ENCODE results near the gene MADD. TPM values are rescaled to one million over a fixed set of nuclear protein-coding genes. Genes with fewer than 3 reads are reported as not detected.

Gene MADD
- total and polyA plus RNA-seq, 8 donors, result 13.6 to 131 (median 42.6) TPM

DNA sequence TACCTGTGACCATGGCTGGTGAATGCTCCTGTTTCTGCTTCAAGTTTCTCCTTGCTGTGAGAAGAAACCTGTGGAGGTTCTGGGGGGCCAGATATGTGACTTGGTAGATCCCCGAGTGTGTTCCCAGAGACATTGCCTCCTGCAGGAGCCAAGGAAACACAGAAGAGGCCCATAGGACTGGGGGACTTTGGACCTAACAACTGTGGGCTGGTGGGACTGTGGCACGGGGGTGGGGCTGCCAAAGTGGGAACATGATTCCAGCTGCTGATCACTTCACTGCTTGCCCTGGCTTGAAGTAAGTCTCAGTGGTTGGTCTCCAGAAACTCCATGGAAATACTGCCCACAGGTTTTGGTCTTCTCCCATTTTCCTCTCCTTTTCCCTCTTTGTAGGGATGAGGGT, 16.3 kb upstream of the MADD start:
- peak in 1 of 2 donors; percentile 53 for DNase-seq
- Histone ChIP-seq H3K4me1 (peaks cover 46 to 58% (median 57%) of the 10 kb centered on the region in 4 donors), H3K27me3 (no peaks in the 10 kb centered on the region)

DNA sequence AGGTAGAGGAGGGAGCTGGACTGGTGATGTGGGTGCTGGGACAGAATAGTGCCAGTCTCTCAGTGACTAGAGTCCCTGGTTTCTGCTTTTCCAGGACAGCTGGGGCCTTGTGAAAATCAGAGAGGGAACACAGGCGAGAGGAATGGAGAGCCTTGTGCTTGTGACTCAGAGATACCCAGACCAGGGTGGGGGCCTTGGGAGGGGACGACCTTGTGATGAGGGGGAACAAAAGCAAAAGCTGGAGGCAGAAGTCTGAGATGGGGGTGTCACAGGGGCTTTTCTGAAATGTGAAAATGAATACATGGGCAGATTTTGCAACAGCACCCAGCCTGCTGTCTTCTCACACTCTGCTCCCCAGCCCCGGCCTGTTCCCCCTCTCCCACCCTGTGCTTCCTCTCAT, 15.5 kb upstream of the MADD start:
- peak overlapping the region in 1 of 4 donors; percentile 6 for H3K4me3 ChIP-seq

More for the DNA sequence above, 16.3 kb upstream of the MADD start:
- no peak for TF ChIP-seq POLR2A (IDR thresholded peaks at IDR 0.05)
- TF ChIP-seq EP300 (IDR thresholded peaks at IDR 0.05), result no peak
- TF ChIP-seq, protein P1, sequence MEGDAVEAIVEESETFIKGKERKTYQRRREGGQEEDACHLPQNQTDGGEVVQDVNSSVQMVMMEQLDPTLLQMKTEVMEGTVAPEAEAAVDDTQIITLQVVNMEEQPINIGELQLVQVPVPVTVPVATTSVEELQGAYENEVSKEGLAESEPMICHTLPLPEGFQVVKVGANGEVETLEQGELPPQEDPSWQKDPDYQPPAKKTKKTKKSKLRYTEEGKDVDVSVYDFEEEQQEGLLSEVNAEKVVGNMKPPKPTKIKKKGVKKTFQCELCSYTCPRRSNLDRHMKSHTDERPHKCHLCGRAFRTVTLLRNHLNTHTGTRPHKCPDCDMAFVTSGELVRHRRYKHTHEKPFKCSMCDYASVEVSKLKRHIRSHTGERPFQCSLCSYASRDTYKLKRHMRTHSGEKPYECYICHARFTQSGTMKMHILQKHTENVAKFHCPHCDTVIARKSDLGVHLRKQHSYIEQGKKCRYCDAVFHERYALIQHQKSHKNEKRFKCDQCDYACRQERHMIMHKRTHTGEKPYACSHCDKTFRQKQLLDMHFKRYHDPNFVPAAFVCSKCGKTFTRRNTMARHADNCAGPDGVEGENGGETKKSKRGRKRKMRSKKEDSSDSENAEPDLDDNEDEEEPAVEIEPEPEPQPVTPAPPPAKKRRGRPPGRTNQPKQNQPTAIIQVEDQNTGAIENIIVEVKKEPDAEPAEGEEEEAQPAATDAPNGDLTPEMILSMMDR (IDR thresholded peaks at IDR 0.05), result no peak
- TF ChIP-seq POLR2AphosphoS5 (IDR thresholded peaks at IDR 0.05), result no peak
- Histone ChIP-seq H3K36me3 (no peaks in the 10 kb centered on the region), H3K9me3 (no peaks in the 10 kb centered on the region), H3K27ac (peak overlapping the region in 4 of 5 donors; percentile 73 to 90 (median 76)), H3K4me3 (no peak overlapping the region)
- WGBS, 5 donors, result 50 to 74% (median 73%) methylated on average over 2 of the region's 2 CpGs
- intact Hi-C loops (cut with DNase I; ENCODE audit: low total_unique reads), result no loop called here

DNA sequence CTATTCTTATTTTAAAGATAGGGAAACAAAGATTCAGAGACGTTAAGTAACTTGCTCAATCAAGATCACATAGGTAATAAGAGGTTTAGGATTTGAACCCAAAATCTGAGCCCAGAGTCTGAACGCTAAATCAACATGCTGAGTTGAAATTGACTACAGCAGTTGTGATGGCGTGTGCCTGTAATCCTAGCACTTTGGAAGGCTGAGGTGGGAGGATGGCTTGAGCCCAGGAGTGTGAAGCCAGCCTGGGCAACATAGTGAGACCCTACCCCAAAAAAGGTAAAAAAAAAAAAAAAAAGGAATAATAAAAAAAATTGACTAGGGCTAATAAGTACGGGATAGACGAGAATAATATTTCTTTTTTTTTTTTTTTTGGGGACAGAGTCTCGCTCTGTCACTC, 13.6 kb upstream of the MADD start:
- no peaks in the 10 kb centered on the region for H3K27me3 ChIP-seq
- H3K4me1 ChIP-seq, result peaks cover 50 to 67% (median 62%) of the 10 kb centered on the region in 4 donors
- peak overlapping the region in 3 of 5 donors; percentile 75 to 90 (median 77) for H3K27ac ChIP-seq
- H3K36me3 ChIP-seq, result peaks cover 0 to 10% (median 6%) of the 10 kb centered on the region in 4 donors
- 85 to 91% (median 88%) methylated on average over 6 of the region's 6 CpGs for WGBS, 5 donors
- no peaks in the 10 kb centered on the region for H3K9me3 ChIP-seq
- DNase-seq, result no peak
- no peak overlapping the region for H3K4me3 ChIP-seq
- intact Hi-C loops (cut with DNase I; ENCODE audit: low total_unique reads), result no loop called here
- TF ChIP-seq, protein P1 (IDR thresholded peaks at IDR 0.05), result no peak
- TF ChIP-seq POLR2AphosphoS5 (IDR thresholded peaks at IDR 0.05) (no peak), EP300 (IDR thresholded peaks at IDR 0.05) (no peak), POLR2A (IDR thresholded peaks at IDR 0.05) (no peak)

More for the DNA sequence above, 15.5 kb upstream of the MADD start:
- DNase-seq, result peak in 1 of 2 donors; percentile 49
- peak overlapping the region; percentile 20 to 90 (median 75) for H3K27ac ChIP-seq
- WGBS, 5 donors, result 44 to 61% (median 57%) methylated on average over 3 of the region's 3 CpGs
- intact Hi-C loops (cut with DNase I; ENCODE audit: low total_unique reads), result no loop called here
- TF ChIP-seq POLR2AphosphoS5 (IDR thresholded peaks at IDR 0.05) (no peak), EP300 (IDR thresholded peaks at IDR 0.05) (no peak), POLR2A (IDR thresholded peaks at IDR 0.05) (no peak)
- TF ChIP-seq, protein P1 (IDR thresholded peaks at IDR 0.05), result no peak
- H3K27me3 ChIP-seq, result no peaks in the 10 kb centered on the region
- no peaks in the 10 kb centered on the region for H3K9me3 ChIP-seq
- H3K36me3 ChIP-seq, result no peaks in the 10 kb centered on the region
- H3K4me1 ChIP-seq, result peaks cover 52 to 62% (median 60%) of the 10 kb centered on the region in 4 donors

DNA sequence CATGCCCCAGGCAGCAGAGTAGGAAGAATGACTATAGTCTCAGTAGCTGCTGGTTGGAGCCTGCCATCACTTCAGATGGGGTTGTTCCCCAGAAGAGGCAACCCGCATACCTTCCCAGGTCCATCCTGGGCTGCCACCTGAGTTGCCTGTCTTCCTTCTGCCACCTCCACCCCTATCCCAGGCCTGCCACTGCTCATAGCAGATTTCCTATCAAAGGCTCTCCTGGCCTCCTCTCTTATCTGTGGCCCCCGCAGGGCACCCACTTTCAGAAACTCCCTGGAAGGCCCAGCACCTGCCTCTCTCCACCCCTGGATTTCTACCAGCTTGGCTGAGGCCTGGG, 12.8 kb upstream of the MADD start:
- peak overlapping the region; percentile 34 to 49 (median 38) for H3K4me3 ChIP-seq
- peaks cover 50 to 67% (median 62%) of the 10 kb centered on the region in 4 donors for H3K4me1 ChIP-seq

More for the DNA sequence above, 12.8 kb upstream of the MADD start:
- TF ChIP-seq POLR2A (IDR thresholded peaks at IDR 0.05) (no peak), POLR2AphosphoS5 (IDR thresholded peaks at IDR 0.05) (no peak)
- Histone ChIP-seq H3K9me3 (no peaks in the 10 kb centered on the region), H3K27ac (peak overlapping the region; percentile 79 to 90 (median 86)), H3K27me3 (no peaks in the 10 kb centered on the region), H3K36me3 (peaks cover 0 to 18% (median 12%) of the 10 kb centered on the region in 4 donors)
- intact Hi-C loops (cut with DNase I; ENCODE audit: low total_unique reads), result no loop called here
- 26 to 56% (median 41%) methylated on average over 2 of the region's 2 CpGs for WGBS, 5 donors
- DNase-seq, result no peak

Data from stomach (tissue), 9 donors.